HG02588 (cell line): ENCODE results near the gene PPFIBP2.

ENCODE experiments used
- ATAC-seq: cut with Tn5 transposase; IDR thresholded peaks from one replicate; pipeline ENCODE4 v1.9.1; 2021; ENCODE audit warnings: mild to moderate bottlenecking, moderate library complexity; ENCODE audit not compliant: unreplicated experiment

The PPFIBP2 gene

GRCh38 chr11:7548659-7549274, 35.0 kb downstream of the PPFIBP2 start:
- peak; percentile 79 for ATAC-seq

DNA sequence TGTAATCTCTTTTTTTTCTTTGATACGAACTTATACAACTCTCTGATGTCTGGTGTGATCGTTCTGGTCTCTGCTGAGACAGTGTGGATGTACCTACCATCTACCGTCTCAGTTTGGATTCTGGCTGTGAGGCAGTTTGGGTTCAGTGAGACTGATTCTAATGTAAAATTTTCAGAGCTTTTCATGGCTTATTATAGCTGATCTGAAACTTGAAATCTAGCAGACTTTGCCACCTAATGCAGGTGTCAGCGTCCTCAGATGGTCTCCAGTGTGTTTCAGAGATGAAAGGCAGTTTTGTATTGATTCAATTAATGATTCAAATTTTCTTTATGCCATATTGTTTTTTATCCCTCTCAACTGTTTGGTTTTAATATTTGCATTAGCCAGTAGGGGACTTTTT, 35.9 kb downstream of the PPFIBP2 start:
- no peak for ATAC-seq

DNA sequence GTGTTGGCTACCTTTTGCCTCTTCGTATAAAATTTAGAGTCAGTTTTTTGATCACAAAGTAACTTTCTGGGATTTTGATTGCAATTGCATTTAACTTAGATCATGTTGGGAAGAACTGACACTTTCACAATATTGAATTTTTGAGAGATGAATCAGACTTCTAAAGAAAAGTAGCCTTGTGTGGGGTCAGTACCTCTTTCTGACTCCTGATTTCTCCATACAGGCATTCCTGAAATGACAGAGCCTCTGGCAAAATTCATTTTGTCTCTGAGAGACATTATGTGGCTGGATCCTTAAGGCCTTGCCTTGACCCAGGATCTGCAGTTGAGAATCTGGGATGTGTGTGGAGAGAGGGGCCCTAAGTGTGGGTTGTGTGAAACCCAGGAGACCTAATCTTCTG, 37.8 kb downstream of the PPFIBP2 start:
- no peak for ATAC-seq

DNA sequence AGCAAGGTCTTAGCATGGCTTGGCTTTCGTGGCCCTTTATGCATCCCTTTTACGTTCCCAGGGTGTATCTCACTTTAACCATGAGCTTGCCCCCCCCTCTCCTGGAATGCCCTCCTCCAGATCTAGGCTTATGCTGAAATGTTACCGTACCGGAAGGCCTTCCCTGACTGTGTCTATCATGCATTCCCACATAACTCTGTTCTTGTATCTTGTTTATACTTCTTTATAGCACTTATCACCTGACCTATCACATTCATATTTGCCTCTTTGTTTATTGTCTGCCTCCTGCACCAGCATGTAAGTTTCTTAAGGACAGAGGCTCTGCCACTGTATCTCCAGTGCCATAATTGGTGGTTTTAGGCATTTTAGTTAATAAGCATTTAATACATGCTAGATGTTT, 38.9 kb downstream of the PPFIBP2 start:
- ATAC-seq, result no peak

GRCh38 chr11:7555052-7555699, 41.4 kb downstream of the PPFIBP2 start:
- no peak for ATAC-seq

DNA sequence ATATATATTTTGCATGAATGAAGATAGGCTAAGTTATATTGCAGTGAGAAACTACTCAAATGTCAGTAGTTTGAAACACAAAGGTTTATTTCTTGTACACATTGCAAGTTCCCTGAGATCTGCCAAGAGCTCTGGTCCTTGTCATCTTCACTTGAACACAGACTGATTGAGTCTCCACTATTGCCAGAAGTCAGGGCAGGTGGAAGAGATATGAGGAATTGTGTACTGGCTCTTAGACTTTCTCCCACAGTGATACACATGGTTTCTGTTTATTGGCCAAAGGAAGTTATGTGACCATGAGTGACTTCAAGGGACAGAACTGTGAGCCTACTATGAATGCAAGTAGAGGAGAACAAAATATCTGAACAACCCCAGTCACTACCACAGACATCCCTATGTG, 44.2 kb downstream of the PPFIBP2 start:
- no peak for ATAC-seq

GRCh38 chr11:7559398-7560283, 45.8 kb downstream of the PPFIBP2 start:
- no peak for ATAC-seq

GRCh38 chr11:7561562-7561961, 47.8 kb downstream of the PPFIBP2 start:
- no peak for ATAC-seq

- no peak for ATAC-seq
These were observed 49.5 kb downstream of the PPFIBP2 start for GRCh38 chr11:7563281-7563680.

DNA sequence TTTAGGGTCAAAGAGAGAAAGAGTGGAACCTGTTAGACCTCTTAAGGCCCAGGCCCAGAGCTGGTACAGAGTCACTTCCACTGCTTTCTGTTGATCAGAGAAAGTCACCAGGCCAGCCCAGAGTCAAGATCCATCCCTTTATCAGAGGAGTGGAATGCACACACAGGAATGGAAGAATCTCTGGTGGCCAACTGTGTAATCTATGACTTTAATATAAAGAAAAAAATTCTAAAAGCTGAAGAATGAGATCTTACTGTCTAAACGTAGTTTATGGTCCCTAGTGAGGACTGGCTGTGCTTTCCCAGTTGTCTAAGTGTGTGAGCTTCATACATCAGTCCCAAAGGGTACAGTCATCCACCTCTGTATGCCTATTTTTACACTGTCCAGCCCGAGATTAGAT, 51.0 kb downstream of the PPFIBP2 start:
- ATAC-seq, result no peak

- no peak for ATAC-seq
These were observed 53.5 kb downstream of the PPFIBP2 start for GRCh38 chr11:7567311-7567710.

- no peak for ATAC-seq
These were observed 55.2 kb downstream of the PPFIBP2 start for GRCh38 chr11:7569044-7569443.

GRCh38 chr11:7570241-7570640, 56.4 kb downstream of the PPFIBP2 start:
- no peak for ATAC-seq

DNA sequence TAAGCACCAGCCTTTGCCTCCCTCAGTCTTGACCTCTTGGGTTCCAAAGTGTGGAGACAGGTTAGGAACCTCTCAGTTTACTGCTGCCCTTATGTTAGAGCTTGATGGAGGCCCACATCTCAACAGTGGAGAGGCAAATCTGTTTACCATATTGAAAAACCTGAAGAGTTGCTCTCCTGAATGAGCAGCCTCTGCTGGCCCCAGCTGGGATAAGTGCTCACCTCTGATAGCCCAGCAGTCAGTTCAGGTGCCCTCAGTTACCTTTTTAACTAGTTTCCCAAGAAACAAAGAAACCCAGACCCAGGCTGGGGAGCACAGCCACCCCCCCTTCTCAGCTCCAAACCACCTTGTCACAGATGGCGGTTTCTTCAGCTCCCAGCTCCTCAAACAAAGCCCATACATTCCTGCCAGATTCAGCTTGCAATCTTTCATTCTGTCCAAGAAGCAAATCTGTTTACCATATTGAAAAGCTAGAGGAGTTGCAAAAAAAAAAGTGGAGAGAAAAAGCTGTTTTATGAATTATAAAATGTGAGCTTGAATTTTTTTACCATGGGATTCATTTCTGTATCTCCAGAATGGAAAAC, 57.2 kb downstream of the PPFIBP2 start:
- ATAC-seq, result no peak

- ATAC-seq, result no peak
These were observed 57.8 kb downstream of the PPFIBP2 start for GRCh38 chr11:7571640-7572000.

DNA sequence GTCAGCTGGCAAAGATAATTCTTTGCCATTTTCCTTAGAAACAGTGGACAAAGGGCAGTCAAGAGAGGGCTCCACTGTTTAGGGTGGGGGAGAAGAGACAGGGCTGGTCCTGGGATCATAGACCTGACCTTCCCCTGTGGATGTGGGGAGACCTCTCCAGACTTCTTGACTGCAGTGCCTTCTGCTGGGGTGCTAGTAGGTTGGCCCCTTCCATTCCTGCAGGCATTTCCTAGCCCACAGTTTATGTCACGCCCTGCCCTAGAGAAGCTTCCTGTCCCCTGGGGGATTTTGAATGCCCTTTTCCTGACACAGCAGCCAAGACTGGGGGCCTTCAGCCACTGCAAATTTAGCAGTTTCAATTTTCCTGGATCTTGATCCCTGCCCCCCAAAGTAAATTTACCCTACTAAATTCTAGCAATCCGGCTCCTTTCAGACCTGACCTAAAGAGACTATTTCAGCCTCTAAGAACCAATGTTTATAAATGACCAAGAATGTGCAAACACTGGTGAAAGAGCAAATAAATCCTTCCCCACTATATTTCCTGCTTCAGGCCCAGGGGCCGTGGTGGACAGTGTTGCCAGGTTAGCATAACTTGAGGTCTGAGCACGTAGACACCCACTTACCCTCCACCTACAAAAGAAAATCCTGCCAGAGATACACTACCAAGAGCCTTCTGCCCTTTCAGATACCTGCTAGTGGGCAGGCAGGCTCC, 58.4 kb downstream of the PPFIBP2 start:
- ATAC-seq, result no peak

DNA sequence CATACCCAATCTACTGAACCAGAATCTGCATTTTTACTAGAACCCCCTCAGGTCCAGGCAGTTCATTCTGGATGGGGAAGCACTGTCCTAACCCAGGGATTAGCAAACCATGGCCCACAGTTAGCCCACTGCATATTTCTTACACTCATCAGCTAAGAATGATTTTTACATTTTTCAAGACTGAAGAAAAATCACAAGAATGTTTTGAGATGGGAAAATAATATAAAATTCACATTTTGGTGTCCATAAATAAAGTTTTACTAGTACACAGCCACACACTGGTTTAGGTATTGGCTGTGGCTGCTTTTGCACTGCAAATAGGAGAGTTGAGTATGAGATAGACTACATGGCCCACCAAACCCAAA, 59.4 kb downstream of the PPFIBP2 start:
- ATAC-seq, result no peak

GRCh38 chr11:7573558-7574296, 59.9 kb downstream of the PPFIBP2 start:
- no peak for ATAC-seq

DNA sequence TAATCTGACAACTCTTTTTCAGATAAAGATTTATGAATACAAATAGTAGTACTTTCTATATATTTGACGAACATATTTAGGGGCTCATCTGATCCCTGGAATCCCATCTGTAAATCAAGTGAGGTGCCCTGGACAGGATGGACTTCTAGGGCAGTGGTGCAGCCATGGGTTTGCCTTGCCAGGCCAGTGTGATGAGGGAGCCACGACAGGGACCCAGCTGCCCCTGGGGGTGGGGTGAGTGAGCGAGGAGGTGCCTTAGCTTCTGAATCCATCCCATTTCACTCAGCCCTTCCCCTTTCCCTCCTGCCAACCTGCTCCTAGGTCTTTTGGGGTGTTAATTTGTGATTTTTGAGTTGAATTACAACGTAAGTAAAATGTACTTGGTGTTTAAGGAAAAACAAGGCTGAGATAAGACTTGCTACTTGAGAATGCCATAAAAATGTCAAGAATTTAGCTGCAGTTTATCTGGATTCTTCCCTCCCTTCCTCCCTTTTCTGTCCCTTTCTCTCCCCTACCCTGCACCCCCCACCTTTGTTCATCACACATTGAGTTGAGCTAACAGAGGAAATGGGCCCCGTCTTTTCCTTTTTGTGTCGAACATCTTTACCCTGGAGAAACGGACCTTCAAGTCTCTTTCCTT, 60.8 kb downstream of the PPFIBP2 start:
- no peak for ATAC-seq
